IMR-90 (cell line): ENCODE results near the gene MTTP. TPM values are rescaled to one million over a fixed set of nuclear protein-coding genes. Genes with fewer than 3 reads are reported as not detected.

Source experiments
- ATAC-seq: fragments of 200-7000 bp; cut with Tn5 transposase; 2 replicates; pipeline ENCODE4 v1.9.1; 2020; ENCODE audit warnings: low read depth, mild to moderate bottlenecking, moderate library complexity
- BruUV-seq: library from RNA; stranded (reverse); fragments of 400-500 nt; replicated peaks from 2 replicates; lab custom pipeline; 2021; lab: Mats Ljungman, UMichigan
- CTCF ChIA-PET: fragments of 300-600 bp; formaldehyde crosslinking; extraction: SDS; loops from one replicate; lab custom pipeline; 2021; ENCODE audit warnings: antibody characterized with exemption; lab: Yijun Ruan, JAX
- POLR2A ChIA-PET: fragments of 300-600 bp; sonication (Branson Sonifier 250); formaldehyde crosslinking; loops from one replicate; lab custom pipeline; 2022; ENCODE audit warnings: antibody characterized with exemption; ENCODE audit not compliant: unreplicated experiment; lab: Charles Lee
- DNase-seq: peaks from one replicate; pipeline ENCODE4 v3.0.0; 2013
- H2AFZ ChIP-seq: replicated peaks from 2 replicates; pipeline ENCODE3; 2013; ENCODE audit warnings: low read length, mild to moderate bottlenecking; ENCODE audit not compliant: poor library complexity
- H2AK5ac ChIP-seq: 2 replicates; pipeline ENCODE4 v1.6.1; 2013; ENCODE audit warnings: low read depth, low read length, inconsistent platforms
- H2AK9ac ChIP-seq: replicated peaks from 2 replicates; pipeline ENCODE3; 2013; ENCODE audit warnings: mild to moderate bottlenecking, low read depth, low read length, moderate library complexity; ENCODE audit not compliant: poor library complexity
- H2BK120ac ChIP-seq: 2 replicates; pipeline ENCODE4 v1.6.1; 2013; ENCODE audit warnings: low read depth, low read length, inconsistent platforms
- H2BK15ac ChIP-seq: 3 replicates; pipeline ENCODE4 v1.6.1; 2013; ENCODE audit warnings: low read depth, low read length, inconsistent platforms
- H2BK20ac ChIP-seq: 2 replicates; pipeline ENCODE4 v1.6.1; 2013; ENCODE audit warnings: low read depth, mild to moderate bottlenecking, inconsistent platforms, low read length, moderate library complexity
- H2BK5ac ChIP-seq: 2 replicates; pipeline ENCODE4 v1.6.1; 2013; ENCODE audit warnings: mild to moderate bottlenecking, low read depth, low read length, inconsistent platforms; ENCODE audit not compliant: poor library complexity, severe bottlenecking
- H3K14ac ChIP-seq: replicated peaks from 2 replicates; pipeline ENCODE4 v1.6.1; 2013; ENCODE audit warnings: low read depth, low read length, inconsistent platforms
- H3K18ac ChIP-seq: 2 replicates; pipeline ENCODE4 v1.6.1; 2013; ENCODE audit warnings: low read depth, low read length, control low read depth
- H3K23ac ChIP-seq: 2 replicates; pipeline ENCODE4 v1.6.1; 2013; ENCODE audit warnings: low read depth, low read length, inconsistent platforms
- H3K27ac ChIP-seq: 2 replicates; pipeline ENCODE4 v1.5.1; 2013; ENCODE audit warnings: mild to moderate bottlenecking, control low read depth, low read length; ENCODE audit not compliant: insufficient read depth
- H3K27me3 ChIP-seq: 2 replicates; pipeline ENCODE4 v1.6.1; 2013; ENCODE audit warnings: low read length; ENCODE audit not compliant: control insufficient read depth, insufficient read depth
- H3K36me3 ChIP-seq: 2 replicates; pipeline ENCODE4 v1.6.1; 2013; ENCODE audit warnings: low read length, mixed read lengths; ENCODE audit not compliant: control insufficient read depth, insufficient read depth
- H3K4ac ChIP-seq: 2 replicates; pipeline ENCODE4 v1.6.1; 2013; ENCODE audit warnings: low read depth, low read length, inconsistent platforms
- H3K4me1 ChIP-seq: 2 replicates; pipeline ENCODE4 v1.6.1; 2013; ENCODE audit warnings: low read length, mixed read lengths; ENCODE audit not compliant: control insufficient read depth, insufficient read depth
- H3K4me2 ChIP-seq: 2 replicates; pipeline ENCODE4 v1.6.1; 2013; ENCODE audit warnings: low read depth, mild to moderate bottlenecking, control low read depth, low read length, moderate library complexity
- H3K4me3 ChIP-seq: 2 replicates; pipeline ENCODE4 v1.5.1; 2013; ENCODE audit warnings: low read depth, mild to moderate bottlenecking, control low read depth, low read length, moderate library complexity; ENCODE audit not compliant: insufficient read depth
- H3K56ac ChIP-seq: 2 replicates; pipeline ENCODE4 v1.6.1; 2013; ENCODE audit warnings: low read length, inconsistent platforms; ENCODE audit not compliant: insufficient read depth; ENCODE audit errors: extremely low read depth
- H3K79me1 ChIP-seq, 2 experiments: 2 replicates each; pipeline ENCODE4 v1.6.1; 2013; ENCODE audit warnings: low read length in 2 of 2, inconsistent platforms in 1 of 2, low read depth in 1 of 2
- H3K9ac ChIP-seq: 2 replicates; pipeline ENCODE4 v1.6.1; 2013; ENCODE audit warnings: low read depth, low read length, control low read depth
- H3K9me1 ChIP-seq: 2 replicates; pipeline ENCODE4 v1.6.1; 2013; ENCODE audit warnings: low read length, inconsistent platforms; ENCODE audit not compliant: insufficient read depth
- H3K9me3 ChIP-seq: 2 replicates; pipeline ENCODE4 v1.6.1; 2013; ENCODE audit warnings: low read length; ENCODE audit not compliant: control insufficient read depth, insufficient read depth
- H4K20me1 ChIP-seq: 2 replicates; pipeline ENCODE4 v1.6.1; 2013; ENCODE audit warnings: low read length, inconsistent platforms; ENCODE audit not compliant: insufficient read depth
- H4K5ac ChIP-seq: 2 replicates; pipeline ENCODE4 v1.6.1; 2013; ENCODE audit warnings: mild to moderate bottlenecking, low read depth, low read length, control low read depth
- H4K8ac ChIP-seq, 2 experiments: 2 replicates each; pipeline ENCODE4 v1.6.1; 2013; ENCODE audit warnings: low read depth in 2 of 2, low read length in 2 of 2, control low read depth in 1 of 2, inconsistent platforms in 1 of 2
- H4K91ac ChIP-seq: 2 replicates; pipeline ENCODE4 v1.6.1; 2013; ENCODE audit warnings: low read depth, low read length, inconsistent platforms; ENCODE audit not compliant: insufficient read depth
- BHLHE40 ChIP-seq: fragments of 150-350 bp; IDR thresholded peaks from 2 replicates; pipeline ENCODE4 v1.6.1; 2016; ENCODE audit warnings: mild to moderate bottlenecking, low read depth, low read length
- CEBPB ChIP-seq: IDR thresholded peaks from 2 replicates; pipeline ENCODE4 v1.6.1; 2012; ENCODE audit warnings: low read depth, low read length, improper control_type of control experiment
- CHD1 ChIP-seq: IDR thresholded peaks from 2 replicates; pipeline ENCODE4 v1.6.1; 2012; ENCODE audit warnings: low read depth, low read length, improper control_type of control experiment
- FOS ChIP-seq: fragments of 150-350 bp; IDR thresholded peaks from 2 replicates; pipeline ENCODE4 v1.6.1; 2016; ENCODE audit warnings: low read depth, low read length
- MAFK ChIP-seq: IDR thresholded peaks from 2 replicates; pipeline ENCODE4 v1.6.1; 2012; ENCODE audit warnings: low read depth, low read length, improper control_type of control experiment
- MAZ ChIP-seq: IDR thresholded peaks from 2 replicates; pipeline ENCODE4 v1.6.1; 2012; ENCODE audit warnings: low read depth, mild to moderate bottlenecking, low read length, improper control_type of control experiment, moderate library complexity, borderline replicate concordance
- MXI1 ChIP-seq: IDR thresholded peaks from 2 replicates; pipeline ENCODE4 v1.6.1; 2012; ENCODE audit warnings: low read depth, mild to moderate bottlenecking, low read length, moderate library complexity, borderline replicate concordance
- NFE2L2 ChIP-seq: fragments of 150-350 bp; IDR thresholded peaks from 2 replicates; pipeline ENCODE4 v1.6.1; 2016; ENCODE audit warnings: low read depth, mild to moderate bottlenecking, low read length
- POLR2A ChIP-seq: IDR thresholded peaks from 2 replicates; pipeline ENCODE4 v1.6.1; 2012; ENCODE audit warnings: mild to moderate bottlenecking, low read depth, low read length
- RAD21 ChIP-seq: IDR thresholded peaks from 2 replicates; pipeline ENCODE4 v1.6.1; 2012; ENCODE audit warnings: low read length, improper control_type of control experiment
- RCOR1 ChIP-seq: IDR thresholded peaks from 2 replicates; pipeline ENCODE4 v1.6.1; 2012; ENCODE audit warnings: mild to moderate bottlenecking, low read length, improper control_type of control experiment; ENCODE audit not compliant: insufficient replicate concordance
- RFX5 ChIP-seq: IDR thresholded peaks from 2 replicates; pipeline ENCODE4 v1.8.0; 2012; ENCODE audit warnings: low read depth, mild to moderate bottlenecking, low read length, moderate library complexity
- SMC3 ChIP-seq: fragments of 150-350 bp; IDR thresholded peaks from 2 replicates; pipeline ENCODE4 v1.6.1; 2016; ENCODE audit warnings: low read depth, mild to moderate bottlenecking, antibody characterized with exemption, low read length, moderate library complexity
- WGBS, 2 experiments: methylation state at CpG; one replicate each; pipeline versions ENCODE4 v1.1.5 to v1.1.7; 2013; ENCODE audit warnings: missing lambda C conversion rate in 2 of 2; ENCODE audit not compliant: insufficient read length in 1 of 2; ENCODE audit errors: extremely low coverage in 2 of 2; 5-methylcytosine and 5-hydroxymethylcytosine counted together
- dilution Hi-C: fragments of 300-500 bp; cut with HindIII; formaldehyde crosslinking; loops from one replicate; pipeline ENCODE4 v1.14.3; 2018; ENCODE audit warnings: low sequenced_read_pairs; ENCODE audit not compliant: unreplicated experiment
- in situ Hi-C: fragments of 300-500 bp; cut with MboI; formaldehyde crosslinking; loops from 3 replicates; pipeline ENCODE4 v1.14.3; 2019; ENCODE audit warnings: low sequenced_read_pairs, inconsistent platforms, mixed read lengths
- intact Hi-C: fragments of 100-400 bp; cut with micrococcal nuclease; formaldehyde crosslinking; loops from 2 replicates; pipeline ENCODE4 v1.10.0; 2022
- polyA plus RNA-seq, 3 experiments: library from polyadenylated mRNA; depleted of rRNA; stranded (reverse); fragments of >200 nt; gene quantifications; 2 replicates each; pipeline ENCODE4 v1.2.3, GENCODE V29; 2012; ENCODE audit warnings: low replicate concordance in 1 of 3
- total RNA-seq: library from RNA; depleted of rRNA; stranded (reverse); fragments of >200 nt; gene quantifications from 2 replicates; pipeline ENCODE4 v1.2.3, GENCODE V29; 2012
- TF ChIP-seq, protein P1 (sequence below): conservative IDR thresholded peaks from 2 replicates; pipeline ENCODE4 v1.5.1; 2012; ENCODE audit warnings: mild to moderate bottlenecking, low read depth, low read length, improper control_type of control experiment
- TF ChIP-seq, protein P2 (sequence below): fragments of 150-350 bp; IDR thresholded peaks from 2 replicates; pipeline ENCODE4 v1.6.1; 2017; ENCODE audit warnings: mild to moderate bottlenecking, antibody characterized with exemption, low read length, low read depth
- TF ChIP-seq, protein P3 (sequence below): fragments of 150-350 bp; IDR thresholded peaks from 2 replicates; pipeline ENCODE4 v1.6.1; 2016; ENCODE audit warnings: low read depth, mild to moderate bottlenecking, low read length, moderate library complexity, borderline replicate concordance

MTTP gene
- total and polyA plus RNA-seq, 2 of the 4 experiments (the other 2 are of a cell fraction): under 0.01 to 0.03 TPM

DNA sequence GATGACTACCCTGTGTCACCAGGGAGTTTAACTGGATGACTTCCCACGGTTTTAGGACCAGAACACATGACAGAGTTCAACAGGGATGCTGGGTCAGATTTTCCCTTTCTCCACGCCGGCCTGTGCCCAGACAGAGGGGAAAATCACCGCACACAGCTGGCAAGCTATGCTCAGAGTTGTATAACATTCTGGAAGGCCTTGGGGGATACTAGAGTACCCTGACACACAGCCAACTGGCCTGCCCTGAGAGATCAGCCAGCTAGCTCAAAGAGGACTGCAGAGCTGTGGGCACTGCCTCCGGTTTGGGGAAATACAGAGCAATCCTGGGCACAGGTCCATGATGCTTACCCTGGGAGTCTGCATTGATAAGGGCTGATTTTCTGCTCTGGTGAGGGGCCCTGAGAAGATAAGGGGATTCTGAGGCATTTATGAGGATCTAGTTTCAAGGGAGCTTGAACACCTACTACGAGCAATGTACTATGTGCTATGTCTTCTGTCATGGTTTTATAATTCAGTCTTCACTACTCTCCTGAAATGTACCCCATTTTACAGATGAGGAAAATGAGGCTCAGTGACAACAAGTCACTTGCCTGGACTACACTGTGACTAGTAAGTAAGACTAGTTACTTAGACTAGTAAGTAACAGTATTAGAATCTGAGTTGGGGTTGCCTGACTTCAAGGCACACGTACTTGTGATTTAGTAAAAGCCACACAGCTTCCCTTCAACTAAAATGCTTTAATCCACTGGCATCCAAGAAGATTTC, 68.3 kb downstream of the MTTP start:
- in situ Hi-C loops (no loop called here), dilution Hi-C loops (no loop called here), intact Hi-C loops (no loop called here)
- Histone ChIP-seq H2BK5ac (no peak overlapping the region), H4K5ac (no peak overlapping the region), H2BK20ac (no peak overlapping the region), H2AFZ (no peak overlapping the region), H2AK9ac (no peak overlapping the region), H3K9me1 (no peaks in the 10 kb centered on the region), H3K56ac (no peak overlapping the region), H3K9ac (no peak overlapping the region), H3K4me3 (no peak overlapping the region), H3K79me1 (no peaks in the 10 kb centered on the region), H3K27ac (no peak overlapping the region), H3K4me1 (no peaks in the 10 kb centered on the region), H3K18ac (no peak overlapping the region), H3K9me3 (no peaks in the 10 kb centered on the region), H3K36me3 (no peaks in the 10 kb centered on the region), H3K14ac (no peak overlapping the region), H2AK5ac (no peak overlapping the region), H3K27me3 (peaks cover 2% of the 10 kb centered on the region; the same call in 1 of the 2 replicates), H4K91ac (no peak overlapping the region), H3K4me2 (no peak overlapping the region), H2BK120ac (no peak overlapping the region), H2BK15ac (no peak overlapping the region), H3K23ac (no peak overlapping the region), H4K8ac (no peak overlapping the region), H4K20me1 (no peaks in the 10 kb centered on the region), H3K4ac (no peak overlapping the region)
- POLR2A ChIA-PET: no interaction called here
- no peak for DNase-seq
- no peak for ATAC-seq
- TF ChIP-seq BHLHE40 (no peak), NFE2L2 (no peak), SMC3 (no peak), CHD1 (no peak), RAD21 (no peak), MAZ (no peak), MAFK (no peak), MXI1 (no peak), RFX5 (no peak), CEBPB (no peak), RCOR1 (no peak), FOS (no peak), POLR2A (no peak)
- TF ChIP-seq, protein P1, sequence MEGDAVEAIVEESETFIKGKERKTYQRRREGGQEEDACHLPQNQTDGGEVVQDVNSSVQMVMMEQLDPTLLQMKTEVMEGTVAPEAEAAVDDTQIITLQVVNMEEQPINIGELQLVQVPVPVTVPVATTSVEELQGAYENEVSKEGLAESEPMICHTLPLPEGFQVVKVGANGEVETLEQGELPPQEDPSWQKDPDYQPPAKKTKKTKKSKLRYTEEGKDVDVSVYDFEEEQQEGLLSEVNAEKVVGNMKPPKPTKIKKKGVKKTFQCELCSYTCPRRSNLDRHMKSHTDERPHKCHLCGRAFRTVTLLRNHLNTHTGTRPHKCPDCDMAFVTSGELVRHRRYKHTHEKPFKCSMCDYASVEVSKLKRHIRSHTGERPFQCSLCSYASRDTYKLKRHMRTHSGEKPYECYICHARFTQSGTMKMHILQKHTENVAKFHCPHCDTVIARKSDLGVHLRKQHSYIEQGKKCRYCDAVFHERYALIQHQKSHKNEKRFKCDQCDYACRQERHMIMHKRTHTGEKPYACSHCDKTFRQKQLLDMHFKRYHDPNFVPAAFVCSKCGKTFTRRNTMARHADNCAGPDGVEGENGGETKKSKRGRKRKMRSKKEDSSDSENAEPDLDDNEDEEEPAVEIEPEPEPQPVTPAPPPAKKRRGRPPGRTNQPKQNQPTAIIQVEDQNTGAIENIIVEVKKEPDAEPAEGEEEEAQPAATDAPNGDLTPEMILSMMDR: no peak
- TF ChIP-seq, protein P2, sequence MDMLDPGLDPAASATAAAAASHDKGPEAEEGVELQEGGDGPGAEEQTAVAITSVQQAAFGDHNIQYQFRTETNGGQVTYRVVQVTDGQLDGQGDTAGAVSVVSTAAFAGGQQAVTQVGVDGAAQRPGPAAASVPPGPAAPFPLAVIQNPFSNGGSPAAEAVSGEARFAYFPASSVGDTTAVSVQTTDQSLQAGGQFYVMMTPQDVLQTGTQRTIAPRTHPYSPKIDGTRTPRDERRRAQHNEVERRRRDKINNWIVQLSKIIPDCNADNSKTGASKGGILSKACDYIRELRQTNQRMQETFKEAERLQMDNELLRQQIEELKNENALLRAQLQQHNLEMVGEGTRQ: no peak
- TF ChIP-seq, protein P3, sequence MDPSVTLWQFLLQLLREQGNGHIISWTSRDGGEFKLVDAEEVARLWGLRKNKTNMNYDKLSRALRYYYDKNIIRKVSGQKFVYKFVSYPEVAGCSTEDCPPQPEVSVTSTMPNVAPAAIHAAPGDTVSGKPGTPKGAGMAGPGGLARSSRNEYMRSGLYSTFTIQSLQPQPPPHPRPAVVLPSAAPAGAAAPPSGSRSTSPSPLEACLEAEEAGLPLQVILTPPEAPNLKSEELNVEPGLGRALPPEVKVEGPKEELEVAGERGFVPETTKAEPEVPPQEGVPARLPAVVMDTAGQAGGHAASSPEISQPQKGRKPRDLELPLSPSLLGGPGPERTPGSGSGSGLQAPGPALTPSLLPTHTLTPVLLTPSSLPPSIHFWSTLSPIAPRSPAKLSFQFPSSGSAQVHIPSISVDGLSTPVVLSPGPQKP: no peak
- BruUV-seq: no TSS peak
- 44% methylated on average over 4 of the region's 7 CpGs; no CpG with 5 or more reads in 1 of the 2 experiments for WGBS, 2 experiments
- CTCF ChIA-PET: no interaction called here
